Measurements from ENCODE around the gene TMED7. TPM values are rescaled to one million over a fixed set of nuclear protein-coding genes. Genes with fewer than 3 reads are reported as not detected.
A peak's percentile ranks its signal among the peaks of the same experiment; 100 is the strongest.
"Not testable (repeated sequence)": the region's sequence is repeated elsewhere in the genome, so short reads cannot be mapped to it uniquely, and the experiment has no call there.

The TMED7 gene
- 76.5 and 81.7 TPM in 2 replicates for total RNA-seq

GRCh38 chr5:115625579-115626444, at the start of gene TMED7:
Gene TMED7 (minus strand): TSS chr5:115626036. CDS start chr5:115625792, 244 bp downstream.
- peak; percentile 93 to 99 for DNase-seq (ENCODE audit: low read depth in 2 of 2)

- not testable (repeated sequence) for DNase-seq (ENCODE audit: low read depth in 2 of 2)
Observed at GRCh38 chr5:115674782-115675181, 48.9 kb upstream of the TMED7 start.

DNA sequence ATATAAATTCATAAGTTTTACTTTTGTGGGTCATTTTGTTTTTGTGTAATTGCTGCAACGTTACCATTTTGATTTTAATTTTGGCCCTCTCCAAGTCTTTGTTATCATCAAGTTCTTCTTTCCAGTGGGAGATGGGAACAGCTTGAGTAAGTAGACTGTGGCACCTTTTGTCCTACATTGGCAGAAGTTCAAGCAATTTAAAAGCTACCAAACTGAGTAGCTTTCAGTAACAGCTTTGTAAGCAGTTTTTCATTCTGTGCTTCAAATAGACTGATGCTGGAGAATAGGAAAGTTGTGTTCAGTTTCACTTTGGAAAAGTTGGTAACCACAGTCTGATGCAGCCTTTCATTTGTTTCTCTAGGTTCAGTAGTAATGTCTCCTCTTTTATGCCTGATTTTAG, 47.8 kb upstream of the TMED7 start:
- no peak for DNase-seq (ENCODE audit: low read depth in 2 of 2)

GRCh38 chr5:115671939-115672338, 46.1 kb upstream of the TMED7 start:
- DNase-seq (ENCODE audit: low read depth in 2 of 2) = no peak

- no peak for DNase-seq (ENCODE audit: low read depth in 2 of 2)
Observed at GRCh38 chr5:115666023-115666422, 40.2 kb upstream of the TMED7 start.

- no peak for DNase-seq (ENCODE audit: low read depth in 2 of 2)
Observed at GRCh38 chr5:115661563-115661962, 35.7 kb upstream of the TMED7 start.

DNA sequence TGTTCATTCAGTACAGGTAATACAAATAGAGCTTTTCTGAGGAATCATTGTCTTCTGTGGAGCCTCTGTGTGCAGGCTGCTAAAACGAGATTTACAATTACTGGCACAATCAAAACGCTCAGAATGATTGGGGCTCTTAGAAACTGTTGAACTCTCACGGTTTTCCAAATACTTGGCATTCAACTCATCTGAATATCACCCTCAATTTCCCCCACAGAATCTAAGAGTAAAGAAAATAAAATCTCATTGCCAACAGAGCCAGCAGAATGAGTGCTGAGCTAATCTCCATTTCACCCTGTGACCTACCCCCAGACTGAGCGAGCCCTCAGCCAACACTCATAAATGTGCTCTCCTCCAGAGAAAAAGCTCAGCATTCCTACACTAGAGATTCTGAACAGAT, 35.3 kb upstream of the TMED7 start:
- DNase-seq (ENCODE audit: low read depth in 2 of 2) = no peak

GRCh38 chr5:115657881-115658233, 32.0 kb upstream of the TMED7 start:
- no peak for DNase-seq (ENCODE audit: low read depth in 2 of 2)

DNA sequence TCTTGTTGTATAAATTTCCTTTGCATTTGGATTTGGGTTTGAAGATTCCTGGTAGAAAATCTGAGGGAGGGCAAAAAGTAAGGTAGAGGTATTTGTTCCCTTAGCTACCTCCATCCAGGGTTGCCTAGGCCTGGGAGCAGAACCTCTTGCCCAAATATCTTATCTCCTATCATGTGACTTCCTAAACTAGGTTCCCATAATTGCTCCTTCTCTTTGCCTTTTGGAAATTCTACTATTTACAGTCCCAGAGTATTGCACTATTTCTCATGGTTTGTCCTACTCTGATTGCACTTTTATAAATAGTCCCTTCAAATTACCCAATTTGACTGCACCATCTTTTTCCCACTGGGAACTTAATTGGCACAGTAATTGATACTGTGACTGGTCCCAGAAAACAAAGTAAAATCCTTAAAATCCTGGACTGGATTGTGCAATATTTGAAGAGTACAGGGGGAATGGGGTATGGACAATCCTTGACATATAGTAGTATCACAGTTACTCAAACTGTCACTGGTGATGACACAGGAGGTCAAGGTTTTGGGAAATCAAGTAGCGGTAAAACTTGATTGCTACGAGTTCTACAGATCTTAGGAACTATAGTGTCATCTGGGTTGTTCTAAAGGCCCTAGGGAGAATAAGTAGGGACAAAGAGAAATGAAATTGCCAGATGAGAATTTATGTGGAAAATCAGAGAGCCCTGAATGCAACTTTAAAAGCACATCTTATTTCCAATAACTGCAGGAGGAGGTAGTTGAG, 31.5 kb upstream of the TMED7 start:
- DNase-seq (ENCODE audit: low read depth in 2 of 2) = no peak

DNA sequence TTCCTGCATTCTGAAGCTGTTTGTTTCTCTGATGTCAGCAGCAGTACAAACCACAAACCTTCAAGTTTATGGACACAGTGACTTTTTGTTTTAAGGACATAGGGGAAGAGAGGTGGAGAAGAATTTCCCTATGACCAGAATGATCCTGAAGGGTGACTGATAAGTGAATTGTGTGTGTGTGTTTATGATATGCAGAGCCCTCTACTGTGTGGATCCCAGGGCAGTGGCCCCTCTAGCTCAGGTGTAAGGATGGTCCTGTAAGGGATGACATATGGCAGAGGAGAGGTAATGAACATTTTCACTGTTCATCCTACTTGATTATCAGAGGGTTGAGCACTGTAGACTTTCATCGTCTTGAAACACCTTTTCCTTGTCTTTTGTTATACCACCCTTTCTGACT, 30.6 kb upstream of the TMED7 start:
- DNase-seq (ENCODE audit: low read depth in 2 of 2) = no peak

- no peak for DNase-seq (ENCODE audit: low read depth in 2 of 2)
Observed at GRCh38 chr5:115655994-115656393, 30.2 kb upstream of the TMED7 start.

DNA sequence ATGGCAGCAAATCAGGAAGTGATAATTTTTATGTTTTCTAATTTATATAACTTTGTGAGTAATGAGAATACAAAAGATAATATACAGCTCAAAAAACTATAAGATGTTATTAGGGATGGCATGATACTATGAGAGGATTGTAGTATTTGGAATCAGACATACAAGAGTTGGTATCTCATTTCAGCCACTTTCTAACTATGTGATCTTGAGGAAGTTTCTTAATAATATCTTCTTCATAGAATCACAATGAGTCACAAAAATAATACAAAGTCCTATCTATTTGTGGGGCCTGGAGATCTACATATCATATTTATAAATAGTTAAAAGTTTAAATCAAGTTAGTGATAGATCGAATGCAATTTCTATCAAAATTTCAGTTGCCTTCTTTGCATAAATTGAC, 23.7 kb upstream of the TMED7 start:
- DNase-seq (ENCODE audit: low read depth in 2 of 2) = no peak

DNA sequence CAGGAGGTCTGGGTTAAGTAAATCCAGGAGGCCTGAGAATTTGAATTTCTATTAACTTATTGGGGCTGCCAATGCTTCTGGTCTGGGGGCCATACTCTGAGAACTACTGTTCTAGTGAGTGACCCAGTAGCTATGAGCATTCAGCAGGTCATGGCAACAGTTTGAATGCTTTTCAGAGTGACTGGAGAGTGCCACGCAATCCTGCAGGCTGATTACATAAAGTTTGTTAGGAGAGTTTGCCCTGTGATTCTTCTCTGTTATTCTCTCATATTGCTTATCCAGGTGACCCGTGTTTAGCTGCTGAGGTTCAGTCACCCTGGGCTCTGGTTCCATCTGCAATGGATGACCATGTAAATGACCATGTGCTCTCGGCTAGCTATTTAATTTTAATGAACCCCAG, 22.2 kb upstream of the TMED7 start:
- DNase-seq (ENCODE audit: low read depth in 2 of 2) = no peak

DNA sequence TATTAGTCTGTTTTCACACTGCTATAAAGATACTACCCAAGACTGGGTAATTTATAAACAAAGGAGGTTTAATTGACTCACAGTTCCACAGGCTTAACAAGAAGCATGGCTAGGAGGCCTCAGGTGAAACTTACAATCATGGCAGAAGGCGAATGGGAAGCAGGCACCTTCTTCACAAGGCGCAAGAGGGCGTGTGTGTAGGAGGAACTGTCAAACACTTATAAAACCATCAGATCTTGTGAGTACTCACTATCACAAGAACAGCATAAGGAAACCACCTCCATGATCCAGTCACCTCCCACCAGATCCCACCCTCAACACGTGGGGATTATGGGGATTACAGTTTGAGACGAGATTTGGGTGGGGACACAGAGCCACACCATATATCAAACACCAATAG, 19.6 kb upstream of the TMED7 start:
- not testable (repeated sequence) for DNase-seq (ENCODE audit: low read depth in 2 of 2)

- DNase-seq (ENCODE audit: low read depth in 2 of 2) = no peak
Observed at GRCh38 chr5:115644046-115644445, 18.2 kb upstream of the TMED7 start.

GRCh38 chr5:115641948-115642347, 16.1 kb upstream of the TMED7 start:
- DNase-seq (ENCODE audit: low read depth in 2 of 2) = peak in 1 of 2 donors; percentile 39

DNA sequence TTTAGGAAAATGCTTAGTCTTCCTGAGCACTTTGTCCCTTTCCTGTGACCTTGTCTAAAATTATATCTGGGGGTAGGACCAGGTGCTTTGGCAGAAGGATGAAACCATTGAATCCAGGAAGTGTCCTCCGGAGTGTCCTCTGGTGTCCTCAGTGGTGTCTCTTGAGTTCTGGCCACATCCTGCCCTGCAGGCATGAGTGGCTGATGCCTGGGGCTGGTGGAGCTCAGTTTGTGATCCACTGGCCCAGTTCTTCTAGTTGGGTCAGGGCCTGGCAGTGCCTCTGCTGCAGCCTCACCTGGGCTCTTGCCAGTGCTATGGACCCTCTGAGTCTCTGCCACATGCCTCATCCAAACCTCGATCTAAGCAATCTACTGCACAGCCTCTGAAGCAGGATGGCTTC, 14.4 kb upstream of the TMED7 start:
- DNase-seq (ENCODE audit: low read depth in 2 of 2) = no peak

DNA sequence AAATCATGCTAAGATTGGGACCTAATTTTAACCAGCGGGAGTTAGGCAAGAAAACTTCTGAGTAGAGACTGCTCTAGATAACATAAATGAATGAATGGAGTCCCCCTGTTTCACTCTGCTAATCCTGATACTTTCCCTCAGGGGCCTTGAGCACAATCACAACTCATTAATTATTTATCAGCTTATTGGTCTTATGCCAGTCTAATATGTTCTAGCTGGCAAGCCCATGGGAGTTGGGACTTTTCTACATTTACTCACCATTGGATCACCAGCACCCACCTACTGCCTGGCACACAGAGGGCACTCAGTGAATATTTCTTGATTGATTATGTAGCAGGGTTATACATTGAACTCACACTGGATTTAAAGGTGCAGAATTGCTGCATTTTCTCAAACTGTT, 13.5 kb upstream of the TMED7 start:
- DNase-seq (ENCODE audit: low read depth in 2 of 2) = no peak

GRCh38 chr5:115637507-115637906, 11.7 kb upstream of the TMED7 start:
- no peak for DNase-seq (ENCODE audit: low read depth in 2 of 2)

DNA sequence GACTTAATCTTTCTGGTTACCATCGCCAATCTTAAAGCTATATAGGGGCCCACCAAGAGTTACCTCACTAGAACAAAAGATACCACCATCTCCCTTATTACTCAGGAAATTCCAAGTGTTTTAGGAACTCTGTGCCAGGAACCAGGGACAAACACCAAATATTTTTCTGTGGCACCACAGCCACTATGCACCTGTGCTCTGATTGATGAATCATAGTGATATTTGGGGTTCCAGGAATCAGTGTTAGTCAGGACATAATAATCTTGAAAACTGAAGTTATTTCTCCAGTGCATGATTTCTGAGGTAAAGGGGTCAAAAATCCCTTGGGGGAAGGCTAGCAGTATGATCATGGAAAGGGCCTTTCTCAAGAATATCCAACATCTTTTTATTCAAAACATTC, 10.2 kb upstream of the TMED7 start:
- DNase-seq (ENCODE audit: low read depth in 2 of 2) = no peak

DNA sequence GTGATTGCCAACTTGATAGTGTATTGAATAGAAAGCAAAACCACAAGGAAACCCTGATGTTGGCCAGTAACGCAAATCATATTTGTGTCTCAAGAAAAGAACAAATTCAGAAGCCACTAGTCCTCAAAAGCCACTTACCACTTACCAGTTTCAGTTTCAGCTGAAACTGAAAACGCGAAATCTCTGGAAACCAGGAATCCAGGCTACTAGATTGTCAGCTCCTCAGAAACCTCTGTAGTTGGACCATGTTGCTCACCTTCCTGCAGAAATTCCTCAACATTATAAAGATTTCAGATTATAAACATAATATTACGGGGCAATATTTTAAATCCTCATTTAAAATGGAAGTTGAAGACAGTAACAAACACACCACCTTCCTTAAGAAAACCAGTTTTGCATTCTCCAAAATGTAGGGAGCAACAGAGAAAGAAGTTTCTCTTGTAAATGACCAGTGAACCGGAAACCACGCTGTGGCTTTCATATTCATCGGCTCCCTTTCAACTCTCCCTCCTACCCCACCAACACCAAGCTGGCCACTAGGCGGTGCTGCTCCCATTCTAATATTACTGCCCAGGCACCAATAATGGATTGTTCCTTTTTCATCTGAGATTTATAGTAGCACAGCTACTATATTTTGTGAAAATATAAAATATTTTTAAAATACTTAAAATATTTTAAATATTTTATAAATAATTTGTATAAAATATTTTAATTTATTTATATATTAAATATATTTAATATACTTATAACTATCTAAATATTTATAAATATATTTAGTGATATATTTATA, 8.7 kb upstream of the TMED7 start:
- peak; percentile 62 to 80 for DNase-seq (ENCODE audit: low read depth in 2 of 2)

DNA sequence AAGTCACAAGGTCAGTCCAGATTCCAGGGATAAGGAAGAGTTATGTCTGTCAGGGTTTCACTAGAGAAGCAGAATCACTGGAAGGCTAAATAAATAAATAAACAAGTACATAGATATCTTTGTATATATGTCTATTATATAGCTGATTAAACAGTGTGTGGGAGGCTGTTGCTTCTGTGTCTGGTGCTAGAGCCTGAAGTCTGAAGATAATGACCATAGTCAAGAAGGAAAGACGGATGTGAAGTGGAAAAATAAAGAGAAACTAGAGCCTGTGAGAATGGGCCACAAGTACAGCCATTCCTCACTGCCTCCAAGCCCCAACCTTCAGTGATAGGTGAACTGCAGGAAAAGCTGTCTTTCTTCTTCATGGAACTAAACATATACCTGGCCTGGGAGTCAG, 4.1 kb upstream of the TMED7 start:
- DNase-seq (ENCODE audit: low read depth in 2 of 2) = no peak

Data from dermis microvascular lymphatic vessel endothelial cell (primary cell).